ENCODE results near the gene SNAP25. TPM values are rescaled to one million over a fixed set of nuclear protein-coding genes. Genes with fewer than 3 reads are reported as not detected.

SNAP25 gene
- total and polyA plus RNA-seq, 10 of the 15 experiments (the other 5 are each of a cell fraction or from before 2014, with no cell fraction given): not detected

- no peaks in the 10 kb centered on the region for H3K27me3 ChIP-seq (replicated peaks in 1 of 2; ENCODE audit: control insufficient read depth in 2 of 2, insufficient read depth in 2 of 2, low read length in 1 of 2)
- no peaks in the 10 kb centered on the region for H4K20me1 ChIP-seq (ENCODE audit: control insufficient read depth, insufficient read depth)
- no peak for FAIRE-seq
- intact Hi-C loops (cut with micrococcal nuclease; ENCODE audit: unreplicated experiment) (no loop called here), in situ Hi-C loops (cut with MboI) (no loop called here)
- H3K4me2 ChIP-seq (ENCODE audit: control insufficient read depth, insufficient read depth): no peak overlapping the region
- BruUV-seq (replicated peaks): no TSS peak
- no peaks in the 10 kb centered on the region for H3K79me2 ChIP-seq (ENCODE audit: control insufficient read depth, insufficient read depth, low read length)
- 0% methylated on average over 1 of the region's 1 CpG for WGBS (ENCODE audit: insufficient coverage, insufficient replicate concordance, low lambda C conversion rate, missing lambda C conversion rate)
- no peak overlapping the region for H3K27ac ChIP-seq (ENCODE audit: control insufficient read depth, insufficient read depth)
- H3K9me3 ChIP-seq (replicated peaks; ENCODE audit: control insufficient read depth, insufficient read depth, low read length): no peaks in the 10 kb centered on the region
- CTCF ChIA-PET: interaction anchor here (1.1 to 2.2 kb wide), 4 partner anchors 12 to 319 kb away, joined by 3 to 12 read pairs (median 3); no protein-coding TSS in a partner anchor
- RAD21 ChIA-PET (ENCODE audit: unreplicated experiment): interaction anchor here (0.6 kb wide), 1 partner anchor 92 kb away, joined by 4 read pairs; no protein-coding TSS in a partner anchor
- TF ChIP-seq JUNB (IDR thresholded peaks at IDR 0.05) (0 out of 2 replicates have a peak, but pooled peaks have one; percentile 30), ZNF217 (IDR thresholded peaks at IDR 0.05) (peak; percentile 50; the same call in 1 of the 2 replicates), NKRF (conservative IDR thresholded peaks at IDR 0.05) (no peak), MEF2A (IDR thresholded peaks at IDR 0.05; ENCODE audit: insufficient read depth, low read depth, low read length) (0 out of 2 replicates have a peak, but pooled peaks have one; percentile 23)
- no peak overlapping the region for H3K4me3 ChIP-seq
- SMC1A ChIA-PET (ENCODE audit: uncharacterized antibody, unreplicated experiment): interaction anchor here (0.8 to 1.3 kb wide), 3 partner anchors 17 to 61 kb away, joined by 3 to 4 read pairs (median 3); no protein-coding TSS in a partner anchor
- no peaks in the 10 kb centered on the region for H3K36me3 ChIP-seq (ENCODE audit: control insufficient read depth in 2 of 2, insufficient read depth in 2 of 2, low read length in 1 of 2)
- no peak overlapping the region for H3K9ac ChIP-seq (ENCODE audit: control insufficient read depth, insufficient read depth, low read length)
- POLR2A ChIA-PET: interaction anchor here (0.8 kb wide), 1 partner anchor 41 kb away, joined by 3 read pairs; no protein-coding TSS in a partner anchor
- ATAC-seq: no peak
- H3K4me1 ChIP-seq (ENCODE audit: control insufficient read depth, insufficient read depth, low read length): peaks cover 2% of the 10 kb centered on the region; the same call in 1 of the 2 replicates
- DNase-seq (ENCODE audit: low read depth, low spot score): no peak
- no peak overlapping the region for H2AFZ ChIP-seq (ENCODE audit: control insufficient read depth, low read depth, low read length)
These were observed 79.1 kb downstream of the SNAP25 start for GRCh38 chr20:10297684-10298240.
